GM12892 (cell line): ENCODE data around the gene DHCR24.

ENCODE experiments used
- POLR2A ChIP-seq: IDR thresholded peaks from 2 replicates; pipeline ENCODE4 v1.6.1; 2011; ENCODE audit warnings: low read depth, low read length, control low read depth
- POLR2AphosphoS5 ChIP-seq: IDR thresholded peaks from 2 replicates; pipeline ENCODE4 v1.6.1; 2011; ENCODE audit warnings: low read depth, low read length, control low read depth
- TAF1 ChIP-seq: IDR thresholded peaks from 2 replicates; pipeline ENCODE4 v1.6.1; 2011; ENCODE audit warnings: low read depth, mild to moderate bottlenecking, control low read depth, low read length, borderline replicate concordance

DNA sequence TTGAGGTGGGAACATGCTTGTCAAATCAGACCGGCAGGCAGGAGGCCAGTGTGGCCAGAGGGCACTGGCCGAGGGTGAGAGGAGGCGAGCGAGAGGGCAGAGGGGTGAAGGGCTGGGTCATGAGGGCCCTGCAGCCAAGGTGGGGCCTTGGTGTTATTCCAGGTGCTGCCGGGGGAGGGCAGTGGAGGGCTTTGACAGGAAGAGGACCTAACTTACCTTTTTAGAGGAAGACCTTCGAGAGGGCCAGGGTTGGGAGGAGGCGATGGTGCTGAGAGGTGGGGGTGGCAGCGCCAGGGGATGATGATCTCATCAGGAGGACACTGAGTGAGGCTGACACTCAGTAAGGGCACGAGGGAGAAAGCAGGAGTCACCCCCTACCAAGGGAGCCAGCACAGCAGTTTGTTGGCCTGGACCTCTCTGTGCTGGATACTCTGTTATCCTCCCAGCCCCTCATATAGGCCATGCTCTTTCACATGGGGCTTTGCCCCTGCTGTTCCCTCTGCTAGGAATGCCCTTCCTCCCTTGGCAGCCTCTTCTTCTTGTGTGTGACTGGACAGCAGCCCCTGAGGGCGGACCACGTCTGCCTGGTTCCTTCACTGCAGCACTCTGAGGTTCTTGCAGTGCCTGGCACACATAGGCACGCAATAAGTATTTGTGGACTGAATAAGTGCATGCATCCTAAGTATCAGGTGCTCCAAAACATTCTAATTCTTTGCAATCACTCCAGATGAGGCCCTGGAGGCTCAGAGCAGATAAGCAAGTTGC, 78.4 kb downstream of the DHCR24 start:
- TF ChIP-seq TAF1 = no peak
- no peak for TF ChIP-seq POLR2AphosphoS5
- no peak for TF ChIP-seq POLR2A
